RPMI8226 (cell line): ENCODE results near the gene DACH1.

Experiments used
- DNase-seq: peaks from one replicate; pipeline ENCODE4 v3.0.0-alpha.2; 2015

Gene DACH1

GRCh38 chr13:71771144-71771543, 95.9 kb downstream of the DACH1 start:
- no peak for DNase-seq

- no peak for DNase-seq
Observed at GRCh38 chr13:71770710-71771109, 96.3 kb downstream of the DACH1 start.

- DNase-seq: no peak
Observed at GRCh38 chr13:71768881-71769280, 98.1 kb downstream of the DACH1 start.

GRCh38 chr13:71759651-71760511, 107.1 kb downstream of the DACH1 start:
- no peak for DNase-seq

- no peak for DNase-seq
Observed at GRCh38 chr13:71758828-71759227, 108.2 kb downstream of the DACH1 start.

GRCh38 chr13:71754407-71754974, 112.5 kb downstream of the DACH1 start:
- no peak for DNase-seq

GRCh38 chr13:71752775-71753513, 114.1 kb downstream of the DACH1 start:
- no peak for DNase-seq

GRCh38 chr13:71751073-71751472, 115.9 kb downstream of the DACH1 start:
- DNase-seq: no peak

- no peak for DNase-seq
Observed at GRCh38 chr13:71730267-71730666, 136.7 kb downstream of the DACH1 start.

- DNase-seq: no peak
Observed at GRCh38 chr13:71729441-71729840, 137.6 kb downstream of the DACH1 start.

- DNase-seq: no peak
Observed at GRCh38 chr13:71727662-71728061, 139.3 kb downstream of the DACH1 start.

- DNase-seq: no peak
Observed at GRCh38 chr13:71727042-71727441, 140.0 kb downstream of the DACH1 start.

GRCh38 chr13:71722206-71722605, 144.8 kb downstream of the DACH1 start:
- no peak for DNase-seq

GRCh38 chr13:71721104-71721503, 145.9 kb downstream of the DACH1 start:
- no peak for DNase-seq

- no peak for DNase-seq
Observed at GRCh38 chr13:71718931-71719330, 148.1 kb downstream of the DACH1 start.

GRCh38 chr13:71714802-71715375, 152.1 kb downstream of the DACH1 start:
- no peak for DNase-seq

GRCh38 chr13:71712988-71713653, 153.9 kb downstream of the DACH1 start:
- DNase-seq: no peak

- DNase-seq: no peak
Observed at GRCh38 chr13:71704656-71705055, 162.3 kb downstream of the DACH1 start.

- DNase-seq: no peak
Observed at GRCh38 chr13:71703138-71703537, 163.9 kb downstream of the DACH1 start.

GRCh38 chr13:71702253-71702652, 164.8 kb downstream of the DACH1 start:
- no peak for DNase-seq

GRCh38 chr13:71701741-71702140, 165.3 kb downstream of the DACH1 start:
- no peak for DNase-seq

GRCh38 chr13:71699342-71699741, 167.7 kb downstream of the DACH1 start:
- no peak for DNase-seq

GRCh38 chr13:71695662-71696061, 171.3 kb downstream of the DACH1 start:
- no peak for DNase-seq
